ELF-1 (cell line): Measurements from ENCODE around the gene SOHLH2.

Experiments
- DNase-seq: peaks from one replicate; pipeline ENCODE4 v3.0.0-alpha.2; 2016; ENCODE audit warnings: low read depth, low spot score

Gene SOHLH2

DNA sequence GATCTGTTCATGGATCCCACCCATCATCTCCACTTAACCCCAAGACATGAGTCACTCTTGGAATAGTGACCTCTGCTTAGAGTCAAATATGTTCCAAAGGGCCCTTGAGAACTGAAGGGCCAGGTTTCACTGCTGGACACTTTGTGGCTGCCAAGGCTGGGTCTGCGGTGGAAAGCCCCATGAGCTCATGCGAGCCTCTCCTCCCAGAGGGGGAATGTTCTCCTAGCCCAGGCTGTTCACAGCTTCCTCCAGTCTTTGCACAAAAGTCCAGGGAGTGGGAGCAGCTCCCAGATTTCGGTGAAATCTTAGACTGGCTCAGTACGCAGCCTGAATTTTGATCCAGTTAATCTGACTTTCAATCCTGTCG lies 82.4 kb downstream of the SOHLH2 start:
- DNase-seq, result no peak

- DNase-seq, result peak; percentile 74
Measured at GRCh38 chr13:36131222-36131930, 83.0 kb downstream of the SOHLH2 start, which contains the start of gene DCLK1. TSS of gene DCLK1 (minus strand) at chr13:36131382.

DNA sequence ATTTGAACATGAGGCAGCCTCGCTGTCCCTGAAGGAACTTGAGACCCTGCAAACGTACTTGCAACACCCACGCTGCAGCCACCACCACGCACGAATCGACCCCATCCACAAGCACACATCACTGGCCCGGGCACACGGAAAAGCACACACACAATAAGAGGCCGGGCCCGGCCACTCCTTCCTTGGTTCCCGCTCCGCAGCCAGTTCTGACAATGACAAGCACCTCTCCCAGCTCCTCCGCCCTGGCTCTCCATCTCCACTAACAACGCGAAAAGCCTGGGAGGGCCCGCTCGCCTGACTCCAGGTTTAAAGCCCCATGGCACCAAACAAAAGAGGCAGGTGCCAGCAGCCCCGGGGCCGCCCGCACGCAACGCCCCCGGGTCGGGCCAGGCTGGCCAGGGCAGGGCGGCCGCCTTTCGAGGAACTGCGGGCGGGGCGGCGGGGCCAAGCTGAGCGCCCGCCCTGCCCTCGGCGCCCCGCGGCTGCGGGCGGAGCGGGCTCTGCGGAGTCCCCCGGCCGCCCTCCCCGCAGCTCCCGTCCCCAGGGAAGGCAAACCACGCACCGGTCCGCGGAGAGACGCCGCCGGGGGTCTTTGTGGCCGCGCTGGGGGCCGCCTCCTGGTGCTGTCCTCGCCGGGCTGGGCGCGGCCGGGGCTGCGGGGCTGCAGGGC lies 83.7 kb downstream of the SOHLH2 start:
- DNase-seq, result peak; percentile 37

GRCh38 chr13:36130193-36130551 lies 84.2 kb downstream of the SOHLH2 start:
- DNase-seq, result no peak

GRCh38 chr13:36129539-36129938 lies 84.8 kb downstream of the SOHLH2 start:
- DNase-seq, result no peak

DNA sequence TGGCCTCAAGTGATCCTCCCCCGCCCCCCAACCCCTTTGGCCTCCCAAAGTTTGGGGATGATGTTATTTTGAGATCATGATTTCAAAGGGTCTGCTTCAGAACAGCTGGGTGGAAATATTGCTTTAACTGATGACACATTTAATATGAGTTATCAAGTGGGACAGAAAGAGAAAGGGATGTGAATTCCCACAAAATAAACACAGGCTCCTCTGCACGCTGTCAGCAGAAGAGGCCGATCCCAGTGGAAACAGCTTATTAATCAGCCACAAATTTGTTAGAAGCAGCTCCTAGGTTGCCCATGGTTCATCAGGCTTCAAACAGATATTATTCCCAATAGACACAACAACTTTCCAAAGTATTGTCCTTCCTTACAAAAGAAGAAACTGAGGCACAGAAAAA lies 87.9 kb downstream of the SOHLH2 start:
- DNase-seq, result no peak

DNA sequence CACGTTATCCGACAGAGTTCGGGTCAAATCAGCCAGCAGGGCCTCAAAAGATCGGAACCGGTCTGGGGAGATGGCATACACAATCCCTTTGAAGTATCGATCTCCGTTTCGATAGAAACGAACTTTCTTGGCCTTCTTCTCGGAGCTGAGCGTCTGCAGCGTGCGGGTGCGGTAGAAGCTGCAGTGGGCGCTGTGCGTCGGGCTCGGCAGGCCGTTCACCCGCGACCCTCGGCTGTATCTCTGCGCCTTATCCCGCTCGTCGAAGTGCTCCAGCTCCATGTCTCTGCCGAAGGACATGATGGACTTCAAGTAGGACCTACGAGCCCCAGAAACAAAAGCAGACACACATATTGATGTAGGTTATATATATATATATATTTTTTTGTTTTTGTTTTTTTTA lies 88.5 kb downstream of the SOHLH2 start:
- DNase-seq, result no peak

DNA sequence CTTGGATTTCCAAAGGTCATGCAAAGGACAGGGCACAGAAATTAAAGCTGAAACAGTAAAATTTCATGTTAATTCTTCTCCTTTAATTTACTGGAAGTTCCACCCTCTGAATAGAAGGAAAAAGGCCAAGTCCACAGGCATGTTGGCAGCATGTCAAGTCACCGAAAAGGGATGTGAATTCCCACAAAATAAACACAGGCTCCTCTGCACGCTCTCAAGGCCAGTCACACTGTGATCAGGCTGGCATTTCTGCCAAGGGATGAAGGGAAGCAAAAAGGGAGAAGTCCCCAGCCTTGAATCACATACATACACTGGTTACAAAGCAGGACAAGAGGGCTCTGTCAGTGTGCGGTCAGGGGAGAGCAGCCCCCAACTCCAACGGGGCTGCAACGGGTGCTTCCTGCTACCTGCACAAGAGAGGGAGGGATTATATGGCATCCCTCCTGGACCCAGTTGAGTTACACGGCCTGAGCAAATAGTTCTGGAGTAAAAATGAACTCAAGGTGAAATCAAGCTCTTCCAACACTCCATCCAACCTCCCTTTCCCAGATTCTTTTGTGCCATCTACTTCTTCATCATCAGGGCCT lies 90.0 kb downstream of the SOHLH2 start:
- DNase-seq, result no peak
